Measurements from ENCODE around the gene NRL. TPM values are rescaled to one million over a fixed set of nuclear protein-coding genes. Genes with fewer than 3 reads are reported as not detected.

The NRL gene
- total RNA-seq, 1 experiment from 2014 or later, result 1.3 TPM

DNA sequence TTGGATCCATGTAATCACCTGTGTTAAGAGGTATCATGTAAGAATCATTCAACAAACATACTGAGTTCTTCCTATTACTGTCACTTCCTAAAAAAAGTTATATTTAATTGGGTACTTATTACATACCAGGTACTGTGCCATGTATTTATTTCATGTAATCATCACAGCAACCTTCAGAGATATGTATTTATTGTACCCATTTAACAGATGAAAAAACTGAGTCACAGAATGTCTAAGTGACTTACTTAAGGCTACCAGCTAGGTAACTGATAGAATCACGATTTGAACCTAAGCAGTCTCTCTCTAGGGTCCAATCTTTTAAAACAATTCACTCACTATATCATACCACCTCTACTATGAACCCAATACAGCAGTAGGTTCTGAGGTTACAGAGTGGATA lies 29.7 kb upstream of the NRL start:
- TF ChIP-seq MXD4 (CRISPR knock-in tag; IDR thresholded peaks at IDR 0.05; ENCODE audit: borderline replicate concordance), result no peak
- TF ChIP-seq RORB (CRISPR knock-in tag; IDR thresholded peaks at IDR 0.05), result no peak
- no peak for TF ChIP-seq RELA (CRISPR knock-in tag; IDR thresholded peaks at IDR 0.05; ENCODE audit: borderline replicate concordance)
- TF ChIP-seq, protein P1, sequence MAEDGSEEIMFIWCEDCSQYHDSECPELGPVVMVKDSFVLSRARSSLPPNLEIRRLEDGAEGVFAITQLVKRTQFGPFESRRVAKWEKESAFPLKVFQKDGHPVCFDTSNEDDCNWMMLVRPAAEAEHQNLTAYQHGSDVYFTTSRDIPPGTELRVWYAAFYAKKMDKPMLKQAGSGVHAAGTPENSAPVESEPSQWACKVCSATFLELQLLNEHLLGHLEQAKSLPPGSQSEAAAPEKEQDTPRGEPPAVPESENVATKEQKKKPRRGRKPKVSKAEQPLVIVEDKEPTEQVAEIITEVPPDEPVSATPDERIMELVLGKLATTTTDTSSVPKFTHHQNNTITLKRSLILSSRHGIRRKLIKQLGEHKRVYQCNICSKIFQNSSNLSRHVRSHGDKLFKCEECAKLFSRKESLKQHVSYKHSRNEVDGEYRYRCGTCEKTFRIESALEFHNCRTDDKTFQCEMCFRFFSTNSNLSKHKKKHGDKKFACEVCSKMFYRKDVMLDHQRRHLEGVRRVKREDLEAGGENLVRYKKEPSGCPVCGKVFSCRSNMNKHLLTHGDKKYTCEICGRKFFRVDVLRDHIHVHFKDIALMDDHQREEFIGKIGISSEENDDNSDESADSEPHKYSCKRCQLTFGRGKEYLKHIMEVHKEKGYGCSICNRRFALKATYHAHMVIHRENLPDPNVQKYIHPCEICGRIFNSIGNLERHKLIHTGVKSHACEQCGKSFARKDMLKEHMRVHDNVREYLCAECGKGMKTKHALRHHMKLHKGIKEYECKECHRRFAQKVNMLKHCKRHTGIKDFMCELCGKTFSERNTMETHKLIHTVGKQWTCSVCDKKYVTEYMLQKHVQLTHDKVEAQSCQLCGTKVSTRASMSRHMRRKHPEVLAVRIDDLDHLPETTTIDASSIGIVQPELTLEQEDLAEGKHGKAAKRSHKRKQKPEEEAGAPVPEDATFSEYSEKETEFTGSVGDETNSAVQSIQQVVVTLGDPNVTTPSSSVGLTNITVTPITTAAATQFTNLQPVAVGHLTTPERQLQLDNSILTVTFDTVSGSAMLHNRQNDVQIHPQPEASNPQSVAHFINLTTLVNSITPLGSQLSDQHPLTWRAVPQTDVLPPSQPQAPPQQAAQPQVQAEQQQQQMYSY (CRISPR knock-in tag; IDR thresholded peaks at IDR 0.05), result no peak
- no peak for TF ChIP-seq ESRRA (CRISPR knock-in tag; IDR thresholded peaks at IDR 0.05; ENCODE audit: borderline replicate concordance)
- no peak for TF ChIP-seq NR3C1 (CRISPR knock-in tag; conservative IDR thresholded peaks at IDR 0.05; ENCODE audit: low read depth)
- TF ChIP-seq TEAD4 (CRISPR knock-in tag; IDR thresholded peaks at IDR 0.05), result no peak
- TF ChIP-seq ATF1 (CRISPR knock-in tag; IDR thresholded peaks at IDR 0.05), result no peak
- no peak for TF ChIP-seq KAT7 (CRISPR knock-in tag; IDR thresholded peaks at IDR 0.05; ENCODE audit: borderline replicate concordance)
- TF ChIP-seq JUN (CRISPR knock-in tag; IDR thresholded peaks at IDR 0.05), result no peak
- TF ChIP-seq, protein P2, sequence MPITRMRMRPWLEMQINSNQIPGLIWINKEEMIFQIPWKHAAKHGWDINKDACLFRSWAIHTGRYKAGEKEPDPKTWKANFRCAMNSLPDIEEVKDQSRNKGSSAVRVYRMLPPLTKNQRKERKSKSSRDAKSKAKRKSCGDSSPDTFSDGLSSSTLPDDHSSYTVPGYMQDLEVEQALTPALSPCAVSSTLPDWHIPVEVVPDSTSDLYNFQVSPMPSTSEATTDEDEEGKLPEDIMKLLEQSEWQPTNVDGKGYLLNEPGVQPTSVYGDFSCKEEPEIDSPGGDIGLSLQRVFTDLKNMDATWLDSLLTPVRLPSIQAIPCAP (CRISPR knock-in tag; IDR thresholded peaks at IDR 0.05), result no peak
- no peak for TF ChIP-seq ZNF416 (CRISPR knock-in tag; IDR thresholded peaks at IDR 0.05)
- no peak for TF ChIP-seq ZNF232 (CRISPR knock-in tag; IDR thresholded peaks at IDR 0.05)
- TF ChIP-seq NFE2L1 (CRISPR knock-in tag; IDR thresholded peaks at IDR 0.05), result no peak
- no peak for TF ChIP-seq FOXK1 (CRISPR knock-in tag; IDR thresholded peaks at IDR 0.05)
- TF ChIP-seq MYBL2 (CRISPR knock-in tag; IDR thresholded peaks at IDR 0.05), result no peak
- Mint-ChIP-seq H3K27me3 (ENCODE audit: low read depth) (no peaks in the 10 kb centered on the region), H3K9me3 (no peaks in the 10 kb centered on the region), H3K36me3 (peaks cover 26% of the 10 kb centered on the region), H3K27ac (no peak overlapping the region), H3K4me1 (peaks cover 28% of the 10 kb centered on the region), H3K4me3 (no peak overlapping the region)
- CTCF ChIA-PET, result interaction anchor here (1.5 kb wide), 1 partner anchor 17 kb away, joined by 3 read pairs; the partner anchor contains the start of gene IRF9
- POLR2A ChIA-PET, result no interaction called here
- DNase-seq (ENCODE audit: low spot score) (no peak), ATAC-seq (no peak)

DNA sequence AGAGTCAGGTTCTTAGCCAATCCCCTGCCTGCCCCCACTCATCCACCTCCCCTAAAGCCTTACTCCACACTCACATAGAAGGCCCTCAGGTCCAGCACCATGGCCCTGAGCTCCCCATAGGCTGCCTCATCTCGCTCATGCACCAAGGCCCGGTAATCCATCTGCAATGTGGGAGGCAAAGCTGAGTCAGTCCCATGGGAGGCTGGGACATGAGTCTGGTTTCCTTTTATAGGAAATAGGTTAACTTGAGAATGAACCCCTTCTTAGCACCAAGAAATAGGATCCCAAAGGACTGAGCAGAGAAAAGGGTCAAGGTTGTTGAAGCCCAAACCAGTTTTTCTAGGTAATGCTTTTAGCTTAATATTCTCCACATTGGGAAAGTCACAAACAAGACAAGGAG lies 28.8 kb upstream of the NRL start:
- POLR2A ChIA-PET, result no interaction called here

More for the DNA sequence above, 28.8 kb upstream of the NRL start:
- peaks cover 29% of the 10 kb centered on the region for H3K36me3 Mint-ChIP-seq
- CTCF ChIA-PET, result interaction anchor here (1.5 kb wide), 1 partner anchor 18 kb away, joined by 3 read pairs; the partner anchor contains the start of gene IRF9
- ATAC-seq, result no peak
- no peaks in the 10 kb centered on the region for H3K27me3 Mint-ChIP-seq (ENCODE audit: low read depth)
- no peak overlapping the region for H3K4me3 Mint-ChIP-seq
- H3K4me1 Mint-ChIP-seq, result peaks cover 29% of the 10 kb centered on the region
- H3K9me3 Mint-ChIP-seq, result no peaks in the 10 kb centered on the region
- DNase-seq (ENCODE audit: low spot score), result no peak
- H3K27ac Mint-ChIP-seq, result no peak overlapping the region
- TF ChIP-seq NFE2L1 (CRISPR knock-in tag; IDR thresholded peaks at IDR 0.05), result no peak
- no peak for TF ChIP-seq ZNF121 (CRISPR knock-in tag; IDR thresholded peaks at IDR 0.05)
- no peak for TF ChIP-seq RELA (CRISPR knock-in tag; IDR thresholded peaks at IDR 0.05; ENCODE audit: borderline replicate concordance)
- TF ChIP-seq, protein P2 (CRISPR knock-in tag; IDR thresholded peaks at IDR 0.05), result no peak
- no peak for TF ChIP-seq EMX1 (CRISPR knock-in tag; IDR thresholded peaks at IDR 0.05)
- TF ChIP-seq ZNF396 (CRISPR knock-in tag; IDR thresholded peaks at IDR 0.05; ENCODE audit: borderline replicate concordance), result no peak
- no peak for TF ChIP-seq CBFB (CRISPR knock-in tag; IDR thresholded peaks at IDR 0.05; ENCODE audit: low read depth)
